ENCODE measurements around the gene BANF2. TPM values are rescaled to one million over a fixed set of nuclear protein-coding genes. Genes with fewer than 3 reads are reported as not detected.
A peak's percentile ranks its signal among the peaks of the same experiment; 100 is the strongest.

The BANF2 gene
- total RNA-seq, 1 experiment from 2014 or later = not detected

GRCh38 chr20:17710379-17711266 lies 10.9 kb downstream of the BANF2 start:
- Histone ChIP-seq H3K56ac (ENCODE audit: insufficient read length, low read depth, low read length) (no peak overlapping the region), H4K20me1 (ENCODE audit: control insufficient read depth, insufficient read depth, insufficient read length) (peaks cover 2% of the 10 kb centered on the region), H2BK120ac (ENCODE audit: low read depth, low read length, poor library complexity, severe bottlenecking) (no peak overlapping the region), H3K14ac (ENCODE audit: insufficient read depth, low read length) (no peak overlapping the region), H4K5ac (ENCODE audit: insufficient read length, low read depth, low read length) (no peak overlapping the region), H3K9ac (ENCODE audit: extremely low read depth, insufficient read length, low read length) (no peak overlapping the region), H2AK5ac (ENCODE audit: insufficient read length, low read length) (no peak overlapping the region), H3K79me1 (ENCODE audit: insufficient read depth, low read depth, low read length, poor library complexity, severe bottlenecking) (no peaks in the 10 kb centered on the region), H2BK15ac (ENCODE audit: low read depth, low read length) (no peak overlapping the region), H3K23ac (ENCODE audit: insufficient read length, low read depth, low read length) (no peak overlapping the region), H3T11ph (ENCODE audit: low read length) (no peak overlapping the region), H3K4ac (ENCODE audit: low read depth, low read length) (no peak overlapping the region), H3K27ac (ENCODE audit: insufficient read length, low read depth, low read length) (no peak overlapping the region), H3K27me3 (ENCODE audit: insufficient read depth, low read length) (no peaks in the 10 kb centered on the region), H4K8ac (replicated peaks; ENCODE audit: insufficient read length, low read depth, low read length) (no peak overlapping the region), H3K23me2 (ENCODE audit: insufficient read length, low read depth, low read length, poor library complexity, severe bottlenecking) (no peaks in the 10 kb centered on the region), H3K18ac (ENCODE audit: insufficient read length, low read depth, low read length) (no peak overlapping the region), H3K79me2 (ENCODE audit: insufficient read depth, low read length) (no peaks in the 10 kb centered on the region), H2BK5ac (ENCODE audit: insufficient read length, low read length) (no peak overlapping the region), H3K9me3 (ENCODE audit: control insufficient read depth, low read depth, low read length) (no peaks in the 10 kb centered on the region), H4K91ac (ENCODE audit: insufficient read length, low read depth, low read length) (no peak overlapping the region), H2AFZ (ENCODE audit: low read length) (no peak overlapping the region), H2BK20ac (ENCODE audit: low read depth, low read length, poor library complexity, severe bottlenecking) (no peak overlapping the region), H3K4me2 (ENCODE audit: insufficient read depth, insufficient read length, low read length) (no peak overlapping the region), H3K4me1 (ENCODE audit: insufficient read depth, low read length) (peaks cover 2% of the 10 kb centered on the region; the same call in 1 of the 2 replicates), H2BK12ac (ENCODE audit: insufficient read length, low read depth, low read length) (no peak overlapping the region)
- Mint-ChIP-seq H3K36me3 (ENCODE audit: insufficient read depth in 1 of 3, low read depth in 3 of 3) (no peaks in the 10 kb centered on the region), H3K27ac (peak overlapping the region in 2 of 3 experiments; percentile 5 to 89; a peak in 2 of 7 replicates), H3K27me3 (ENCODE audit: low read depth) (peaks cover 2% of the 10 kb centered on the region), H3K4me1 (peaks cover 21% of the 10 kb centered on the region in 2 experiments), H3K9me3 (no peaks in the 10 kb centered on the region), H3K4me3 (no peak overlapping the region)
- DNase-seq = no peak
- no peak for TF ChIP-seq CTCF (conservative IDR thresholded peaks at IDR 0.05)
- no CpG with 5 or more reads among the region's 21 CpGs for WGBS (ENCODE audit: extremely low coverage, insufficient read length, low lambda C conversion rate)
